ENCODE measurements around the gene ZNRF1. TPM values are rescaled to one million over a fixed set of nuclear protein-coding genes. Genes with fewer than 3 reads are reported as not detected.

Gene ZNRF1
- total and polyA plus RNA-seq, 4 donors: 7.9 to 10.9 (median 9.2) TPM

GRCh38 chr16:75007443-75007842 is 8.6 kb downstream of the ZNRF1 start:
- WGBS: 96% methylated on average over 1 of the region's 1 CpG
- Histone ChIP-seq H3K9ac (ENCODE audit: low read depth in 1 of 2, low read length in 2 of 2) (no peak overlapping the region), H3K27ac (ENCODE audit: low read depth in 1 of 2, low read length in 2 of 2) (no peak overlapping the region), H3K4me3 (ENCODE audit: low read depth in 1 of 3, low read length in 3 of 3) (no peak overlapping the region), H3K36me3 (ENCODE audit: control insufficient read depth in 4 of 4, insufficient read depth in 3 of 4, low read depth in 1 of 4, low read length in 3 of 4) (peaks cover 0 to 3% (median 0%) of the 10 kb centered on the region in 4 donors), H3K4me1 (ENCODE audit: control insufficient read depth in 4 of 4, insufficient read depth in 4 of 4, low read length in 3 of 4) (no peaks in the 10 kb centered on the region), H3K9me3 (ENCODE audit: control insufficient read depth in 4 of 4, low read length in 3 of 4) (no peaks in the 10 kb centered on the region), H3K27me3 (ENCODE audit: control insufficient read depth in 4 of 4, insufficient read depth in 4 of 4, low read length in 3 of 4) (no peaks in the 10 kb centered on the region)
- no peak for TF ChIP-seq ZBTB33 (IDR thresholded peaks at IDR 0.05)
- TF ChIP-seq TAF1 (conservative IDR thresholded peaks at IDR 0.05): no peak
- TF ChIP-seq REST (IDR thresholded peaks at IDR 0.05): no peak
- no peak for TF ChIP-seq HNF4A (conservative IDR thresholded peaks at IDR 0.05)
- no peak for TF ChIP-seq CTCF (IDR thresholded peaks at IDR 0.05; ENCODE audit: low read depth, low read length, missing input control)
- no peak for TF ChIP-seq ATF3 (IDR thresholded peaks at IDR 0.05)
- no peak for TF ChIP-seq FOXA2 (IDR thresholded peaks at IDR 0.05)
- TF ChIP-seq YY1 (IDR thresholded peaks at IDR 0.05): no peak
- TF ChIP-seq SP1 (IDR thresholded peaks at IDR 0.05): no peak
- no peak for DNase-seq (ENCODE audit: low spot score)

- Histone ChIP-seq H3K9me3 (ENCODE audit: control insufficient read depth in 4 of 4, low read length in 3 of 4) (no peaks in the 10 kb centered on the region), H3K4me1 (ENCODE audit: control insufficient read depth in 4 of 4, insufficient read depth in 4 of 4, low read length in 3 of 4) (no peaks in the 10 kb centered on the region), H3K36me3 (ENCODE audit: control insufficient read depth in 4 of 4, insufficient read depth in 3 of 4, low read depth in 1 of 4, low read length in 3 of 4) (no peaks in the 10 kb centered on the region), H3K4me3 (ENCODE audit: low read depth in 1 of 3, low read length in 3 of 3) (no peak overlapping the region), H3K27ac (ENCODE audit: low read depth in 1 of 2, low read length in 2 of 2) (no peak overlapping the region), H3K27me3 (ENCODE audit: control insufficient read depth in 4 of 4, insufficient read depth in 4 of 4, low read length in 3 of 4) (no peaks in the 10 kb centered on the region), H3K9ac (ENCODE audit: low read depth in 1 of 2, low read length in 2 of 2) (no peak overlapping the region)
- DNase-seq (ENCODE audit: low spot score): no peak
- 96% methylated on average over 3 of the region's 3 CpGs for WGBS
- TF ChIP-seq REST (IDR thresholded peaks at IDR 0.05): no peak
- TF ChIP-seq RAD21 (IDR thresholded peaks at IDR 0.05): no peak
- no peak for TF ChIP-seq NR2F2 (IDR thresholded peaks at IDR 0.05)
- TF ChIP-seq CTCF (IDR thresholded peaks at IDR 0.05; ENCODE audit: low read depth, low read length, missing input control): no peak
- no peak for TF ChIP-seq EGR1 (IDR thresholded peaks at IDR 0.05; ENCODE audit: low read depth in 2 of 2)
- TF ChIP-seq ATF3 (IDR thresholded peaks at IDR 0.05): no peak
- no peak for TF ChIP-seq ZBTB33 (IDR thresholded peaks at IDR 0.05)
- no peak for TF ChIP-seq RXRA (IDR thresholded peaks at IDR 0.05)
- TF ChIP-seq MAX (IDR thresholded peaks at IDR 0.05): no peak
- no peak for TF ChIP-seq YY1 (IDR thresholded peaks at IDR 0.05)
Measured at GRCh38 chr16:75010427-75010826, 11.6 kb downstream of the ZNRF1 start.
